GM19035 (cell line): Measurements from ENCODE around the gene ZFR.
A peak's percentile ranks its signal among the peaks of the same experiment; 100 is the strongest.
"Not testable (repeated sequence)": the region's sequence is repeated elsewhere in the genome, so short reads cannot be mapped to it uniquely, and the experiment has no call there.

ENCODE experiments used
- ATAC-seq: cut with Tn5 transposase; IDR thresholded peaks from one replicate; pipeline ENCODE4 v1.9.1; 2021; ENCODE audit not compliant: unreplicated experiment

The ZFR gene

GRCh38 chr5:32452316-32452715 lies 7.8 kb upstream of the ZFR start:
- not testable (repeated sequence) for ATAC-seq

DNA sequence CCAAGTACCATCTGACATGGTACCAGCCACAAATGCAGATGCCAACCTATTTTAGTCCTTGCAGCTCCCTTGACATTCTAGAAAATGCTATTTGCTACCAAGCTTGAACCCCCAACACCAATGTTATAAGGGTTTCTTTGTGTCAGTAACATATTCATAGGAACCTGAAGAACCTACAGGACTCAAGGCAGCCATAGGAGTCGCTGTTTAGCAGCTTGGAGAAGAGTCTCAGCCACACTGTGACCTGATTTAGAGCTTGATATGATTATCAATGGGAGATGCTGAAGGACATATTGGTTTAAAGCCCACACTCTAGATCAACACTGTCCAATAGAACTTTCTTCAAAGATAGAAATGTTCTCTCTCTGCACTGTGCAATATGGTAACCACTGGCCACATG lies 6.4 kb upstream of the ZFR start:
- no peak for ATAC-seq

GRCh38 chr5:32449262-32449661 lies 4.7 kb upstream of the ZFR start:
- no peak for ATAC-seq

DNA sequence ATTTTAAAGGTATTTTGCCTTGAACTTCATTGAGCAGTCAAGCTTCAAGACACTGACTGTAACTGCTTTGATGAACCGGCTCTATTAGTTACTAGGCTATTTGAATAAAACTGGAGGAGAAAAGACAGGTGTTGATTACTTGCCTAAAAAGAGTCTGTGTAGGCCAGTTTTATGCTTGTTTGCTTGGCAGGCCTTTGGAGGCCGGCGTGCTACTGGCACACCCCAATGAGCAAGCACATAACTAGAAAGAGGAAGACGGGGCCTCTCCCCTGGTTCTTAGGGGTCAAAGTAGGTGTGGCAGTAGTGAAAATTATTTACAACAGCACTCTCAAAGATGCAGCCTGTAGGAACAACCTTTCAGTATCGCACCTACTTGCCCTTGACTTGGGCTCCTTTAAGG lies 2.1 kb upstream of the ZFR start:
- ATAC-seq = no peak

DNA sequence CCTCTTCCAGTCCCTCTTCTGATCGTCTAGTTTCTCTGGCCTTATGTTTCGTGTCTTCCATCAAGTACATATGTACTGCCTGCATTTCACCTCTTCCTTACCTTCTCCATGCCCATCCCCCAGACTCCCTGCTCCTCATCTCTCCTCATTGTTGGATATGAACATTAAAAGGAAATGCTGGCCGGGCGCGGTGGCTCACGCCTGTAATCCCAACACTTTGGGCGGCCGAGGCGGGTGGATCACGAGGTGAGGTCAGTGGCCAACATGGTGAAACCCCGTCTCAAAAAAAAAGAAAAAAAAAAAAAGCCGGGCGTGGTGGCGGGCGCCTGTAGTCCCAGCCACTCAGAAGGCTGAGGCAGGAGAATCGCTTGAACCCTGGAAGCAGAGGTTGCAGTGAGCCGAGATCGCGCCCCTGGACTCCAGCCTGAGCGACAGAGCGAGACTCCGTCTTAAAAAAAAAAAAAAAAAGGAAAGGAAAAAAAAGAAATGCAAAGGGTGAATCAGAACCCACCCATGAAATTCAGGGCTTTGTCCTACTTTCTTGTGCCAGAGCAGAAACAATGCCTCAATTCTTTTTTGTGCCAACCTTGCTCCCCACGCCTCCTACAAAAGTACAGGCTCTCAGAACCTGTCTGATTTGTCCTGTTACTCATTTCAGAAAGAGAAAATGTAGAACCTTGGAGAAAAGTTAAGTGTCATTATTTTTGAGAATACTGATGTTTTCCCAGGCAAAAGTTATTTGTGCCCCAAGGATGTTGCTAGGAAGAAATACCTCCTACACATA lies 1.5 kb upstream of the ZFR start:
- no peak for ATAC-seq

DNA sequence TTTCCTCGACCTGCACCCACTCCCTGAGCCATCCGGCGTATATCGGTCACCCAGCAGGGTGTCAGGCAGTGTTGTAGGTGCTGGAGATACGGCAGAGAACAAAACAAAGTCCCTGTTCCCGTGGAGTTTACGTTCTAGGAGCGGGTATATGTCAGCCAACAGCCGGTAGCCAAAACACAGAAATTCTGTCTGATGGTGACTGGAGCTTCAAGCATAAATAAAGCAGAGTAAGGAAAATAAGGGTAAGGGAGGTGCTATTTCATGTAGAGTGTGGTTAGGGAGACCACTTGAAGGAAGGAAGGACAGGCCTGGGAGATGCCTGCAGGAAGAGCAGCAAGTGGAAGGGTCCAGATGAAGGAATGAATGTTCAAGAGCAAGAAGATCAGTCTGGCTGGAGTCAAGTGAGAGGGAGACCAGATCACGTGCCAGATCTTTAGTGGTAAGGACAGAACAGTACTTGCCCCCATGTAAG lies 783 bp upstream of the ZFR start:
- ATAC-seq = no peak

DNA sequence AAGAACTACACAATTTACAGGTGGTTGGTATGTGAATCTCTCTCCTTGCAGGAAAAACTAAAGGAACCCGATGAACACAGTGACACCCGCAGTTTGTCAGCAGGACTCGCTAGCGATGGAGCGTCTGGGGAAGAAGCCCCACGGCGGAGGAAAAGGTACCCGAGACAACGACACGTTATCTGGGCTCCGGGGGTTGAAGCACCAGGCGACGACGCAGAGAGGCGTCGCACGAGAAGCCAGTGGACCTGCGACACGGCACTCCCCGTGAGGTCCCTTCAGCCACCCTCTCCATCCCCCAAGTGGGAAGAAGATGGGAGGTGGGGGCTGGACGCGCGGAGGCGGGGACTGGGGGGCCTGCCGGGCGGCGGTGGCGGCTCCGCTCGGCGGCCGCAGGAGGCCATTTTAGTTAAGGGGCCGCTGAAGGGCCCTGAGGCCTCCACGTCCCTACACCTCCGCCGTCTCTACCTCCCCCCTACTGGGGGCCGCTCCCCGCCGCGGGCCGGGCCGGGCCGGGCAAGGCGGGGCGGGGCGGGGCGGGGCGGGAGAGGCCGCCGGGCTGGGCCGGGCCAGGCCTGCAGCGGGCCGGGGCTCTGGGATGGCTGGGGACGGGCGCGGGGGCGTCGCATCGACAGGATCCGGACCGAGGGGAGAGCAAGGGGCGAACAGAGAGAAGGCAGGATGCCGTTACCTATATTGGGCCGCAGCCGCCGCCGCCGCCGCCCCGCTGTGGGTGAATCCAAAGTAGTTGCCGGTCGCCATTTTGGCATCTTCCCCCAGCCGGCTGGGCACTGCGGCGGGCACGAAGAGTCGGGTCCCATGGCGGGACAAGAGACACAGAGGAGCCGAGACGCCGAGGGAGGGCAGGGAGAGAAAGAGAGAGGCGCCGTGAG lies 754 bp downstream of the ZFR start:
- ATAC-seq = peak; percentile 47

GRCh38 chr5:32443145-32443540 lies 1.4 kb downstream of the ZFR start:
- ATAC-seq = peak; percentile 23

DNA sequence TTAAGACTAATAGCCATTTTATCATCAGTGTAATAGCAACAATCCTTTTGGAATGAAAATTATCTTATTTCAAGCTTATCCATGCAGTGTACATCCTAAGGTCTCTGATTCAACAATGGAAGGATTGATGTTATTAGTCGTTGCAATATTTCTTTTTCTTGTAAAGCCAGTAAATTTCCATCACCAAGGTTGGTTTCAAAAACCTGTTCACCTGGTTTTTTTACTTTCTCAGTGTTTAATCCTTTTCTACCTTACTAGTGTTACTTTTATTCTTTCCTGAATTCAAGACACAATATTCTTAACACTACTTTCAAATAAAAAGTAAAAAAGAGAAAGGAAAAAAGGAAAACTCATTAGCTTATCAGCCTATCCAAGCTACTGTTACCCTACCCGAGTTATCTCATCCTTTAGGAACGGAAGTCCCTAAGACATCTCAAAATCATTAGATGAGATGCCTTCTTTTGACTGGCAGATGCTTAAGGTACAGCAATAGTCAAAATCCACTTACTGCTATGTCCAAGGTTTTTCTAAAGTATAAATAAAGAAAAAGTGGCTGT lies 5.4 kb downstream of the ZFR start:
- ATAC-seq = no peak

- no peak for ATAC-seq
Measured at GRCh38 chr5:32436553-32437242, 7.8 kb downstream of the ZFR start.

DNA sequence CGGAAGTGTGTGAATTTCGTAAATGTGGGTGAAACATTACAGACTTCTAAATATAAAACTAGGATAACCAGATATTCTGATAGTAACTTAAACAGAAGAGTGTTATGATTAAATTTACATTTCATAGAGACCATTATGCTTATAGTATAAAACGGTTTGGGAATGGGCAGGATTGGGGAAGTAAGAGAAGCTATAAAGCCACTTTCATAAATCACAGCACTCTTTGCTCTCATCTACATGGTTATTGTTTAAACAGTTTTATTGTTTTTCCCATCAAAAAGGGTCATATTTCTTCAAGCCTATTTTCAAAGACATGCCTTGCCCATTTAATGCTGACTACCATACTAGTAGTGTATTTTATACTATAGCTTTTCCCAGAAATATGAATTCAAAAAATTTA lies 9.2 kb downstream of the ZFR start:
- ATAC-seq = no peak

DNA sequence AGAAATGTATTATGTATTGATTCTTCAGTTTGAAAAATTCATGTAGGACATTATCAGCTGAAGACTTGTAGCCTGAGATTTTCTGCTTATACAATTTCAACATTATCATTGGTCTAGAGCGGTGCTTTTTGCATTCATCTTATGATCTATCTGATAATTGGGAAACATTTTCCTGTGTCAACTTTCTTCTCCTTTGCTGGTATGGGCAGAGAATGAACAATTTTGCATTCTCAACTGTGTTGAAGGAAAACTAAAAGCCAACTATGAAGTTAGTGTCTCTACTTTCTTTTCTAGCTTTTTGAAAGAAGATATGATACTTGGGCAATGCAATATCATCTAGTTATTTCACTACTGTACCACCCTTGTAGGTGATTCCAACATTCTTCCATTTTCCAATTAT lies 10.3 kb downstream of the ZFR start:
- ATAC-seq = no peak

DNA sequence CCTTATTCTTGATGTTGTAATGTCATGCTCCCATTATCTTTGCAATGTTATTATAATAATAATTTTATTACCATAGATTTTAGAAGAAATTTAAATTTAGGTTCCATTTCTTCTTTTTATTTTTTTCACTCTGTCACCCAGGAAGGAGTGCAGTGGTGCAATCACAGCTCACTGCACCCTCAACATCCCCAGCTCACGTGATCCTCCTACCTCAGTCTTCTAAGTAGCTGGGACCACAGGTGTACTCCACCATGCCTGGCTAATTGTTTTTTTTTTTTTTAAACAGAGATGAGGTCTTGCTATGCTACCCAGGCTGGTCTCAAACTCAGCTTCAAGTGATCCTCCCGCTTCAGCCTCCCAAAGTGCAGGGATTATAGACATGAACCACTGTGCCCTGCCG lies 11.9 kb downstream of the ZFR start:
- ATAC-seq = no peak

- ATAC-seq = not testable (repeated sequence)
Measured at GRCh38 chr5:32430825-32431224, 13.7 kb downstream of the ZFR start.

DNA sequence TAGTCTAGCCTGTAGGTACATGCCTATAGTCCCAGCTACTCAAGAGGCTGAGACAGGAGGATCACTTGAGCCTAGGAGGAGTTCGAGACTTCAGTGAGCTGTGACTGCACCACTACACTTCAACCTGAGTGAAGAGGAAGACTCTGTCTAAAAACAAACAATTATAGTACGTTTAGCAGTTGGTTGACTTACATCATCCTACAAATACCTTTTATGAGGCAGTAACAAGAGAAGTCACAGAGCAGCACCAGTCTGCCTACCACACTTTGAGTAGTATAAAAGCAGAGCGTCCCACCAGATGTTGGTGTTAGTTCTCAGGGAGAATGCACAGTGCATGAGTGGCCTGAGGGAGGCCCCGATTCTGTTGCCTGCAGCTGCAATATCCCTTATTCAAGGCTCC lies 16.1 kb downstream of the ZFR start:
- no peak for ATAC-seq

DNA sequence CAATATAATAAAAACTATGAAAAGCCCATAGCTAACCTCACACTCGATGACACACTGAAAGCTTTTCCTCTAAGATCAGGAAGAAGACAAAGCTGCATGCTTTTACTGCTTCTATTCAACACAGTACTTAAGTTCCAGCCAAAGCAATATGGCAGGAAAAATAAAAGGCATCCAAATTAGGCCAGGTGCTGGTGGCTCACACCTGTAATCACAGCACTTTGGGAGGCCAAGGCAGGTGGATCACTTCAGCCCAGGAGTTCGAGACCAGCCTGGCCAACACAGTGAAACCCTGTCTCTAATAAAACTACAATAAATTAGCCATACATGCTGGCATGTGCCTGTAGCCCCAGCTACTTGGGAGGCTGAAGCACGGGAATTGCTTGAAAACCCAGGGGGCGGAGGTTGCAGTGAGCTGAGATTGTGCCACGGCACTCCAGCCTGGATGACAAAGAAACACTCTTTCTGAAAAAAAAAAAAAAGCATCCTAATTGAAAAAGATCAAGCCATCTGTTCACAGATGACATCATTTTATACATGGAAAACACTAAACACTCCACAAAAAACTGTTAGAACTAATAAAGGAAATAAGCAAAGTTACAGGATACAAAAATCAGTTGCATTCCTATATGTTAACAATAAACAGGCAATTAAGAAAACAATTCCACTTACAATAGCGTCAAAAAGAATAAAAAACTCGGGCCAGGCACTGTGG lies 17.9 kb downstream of the ZFR start:
- ATAC-seq = no peak

DNA sequence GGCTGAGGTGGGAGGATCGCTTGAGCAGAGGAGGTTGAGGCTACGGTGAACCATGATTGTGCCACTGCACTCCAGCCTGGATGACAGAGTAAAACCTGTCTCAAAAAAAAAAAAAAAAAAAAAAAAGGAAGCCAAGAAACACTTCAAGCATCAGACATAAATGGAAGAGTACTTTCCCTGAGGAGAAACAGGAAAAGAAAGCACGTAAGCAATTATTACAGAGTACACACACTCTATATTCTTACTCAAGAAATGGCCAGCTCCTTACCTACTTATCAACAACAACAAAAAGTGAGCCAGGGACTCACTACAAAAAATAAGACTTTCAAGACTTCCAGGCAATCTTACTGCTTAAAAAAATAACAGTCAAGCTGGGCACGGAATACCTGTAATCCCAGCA lies 21.8 kb downstream of the ZFR start:
- no peak for ATAC-seq

- no peak for ATAC-seq
Measured at GRCh38 chr5:32421075-32421474, 23.5 kb downstream of the ZFR start.

DNA sequence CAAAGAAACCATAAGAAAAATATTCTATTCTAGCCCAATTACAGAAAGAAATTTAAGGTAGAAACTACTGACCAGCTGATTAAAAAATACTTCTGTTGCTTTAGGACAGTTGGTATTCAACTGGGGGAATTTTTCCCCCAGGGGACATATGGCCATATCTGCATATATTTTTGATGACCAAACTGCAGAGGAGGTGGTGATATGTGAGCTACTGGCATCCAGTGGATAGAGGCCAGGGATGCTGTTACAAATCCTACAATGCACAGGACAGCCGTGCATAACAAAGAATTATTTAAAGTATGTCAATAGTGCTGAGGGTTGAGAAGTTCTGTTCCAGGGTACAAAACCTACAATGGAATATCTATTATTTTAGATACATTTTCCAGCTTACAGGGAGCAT lies 24.0 kb downstream of the ZFR start:
- no peak for ATAC-seq

DNA sequence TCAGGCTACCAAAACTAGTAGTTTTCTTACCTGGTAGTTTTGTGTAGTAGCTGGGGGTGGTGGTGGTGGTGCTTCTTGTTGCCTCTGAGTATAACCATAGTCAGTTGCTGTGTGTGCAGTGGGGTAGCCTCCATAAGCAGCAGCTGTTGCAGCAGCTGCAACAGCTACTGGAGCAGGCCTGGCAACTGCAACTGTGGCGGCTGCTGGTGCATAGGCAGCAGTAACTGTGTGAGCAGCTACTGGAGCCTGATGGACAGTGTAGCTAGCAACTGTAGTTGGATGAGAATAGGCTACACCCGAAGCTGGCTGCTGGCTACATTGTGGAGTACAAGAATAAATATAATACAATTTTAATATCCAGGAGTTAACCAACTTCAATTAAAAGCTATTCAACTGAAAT lies 24.7 kb downstream of the ZFR start:
- ATAC-seq = no peak
